ENCODE data around the gene PAPPA.

DNA sequence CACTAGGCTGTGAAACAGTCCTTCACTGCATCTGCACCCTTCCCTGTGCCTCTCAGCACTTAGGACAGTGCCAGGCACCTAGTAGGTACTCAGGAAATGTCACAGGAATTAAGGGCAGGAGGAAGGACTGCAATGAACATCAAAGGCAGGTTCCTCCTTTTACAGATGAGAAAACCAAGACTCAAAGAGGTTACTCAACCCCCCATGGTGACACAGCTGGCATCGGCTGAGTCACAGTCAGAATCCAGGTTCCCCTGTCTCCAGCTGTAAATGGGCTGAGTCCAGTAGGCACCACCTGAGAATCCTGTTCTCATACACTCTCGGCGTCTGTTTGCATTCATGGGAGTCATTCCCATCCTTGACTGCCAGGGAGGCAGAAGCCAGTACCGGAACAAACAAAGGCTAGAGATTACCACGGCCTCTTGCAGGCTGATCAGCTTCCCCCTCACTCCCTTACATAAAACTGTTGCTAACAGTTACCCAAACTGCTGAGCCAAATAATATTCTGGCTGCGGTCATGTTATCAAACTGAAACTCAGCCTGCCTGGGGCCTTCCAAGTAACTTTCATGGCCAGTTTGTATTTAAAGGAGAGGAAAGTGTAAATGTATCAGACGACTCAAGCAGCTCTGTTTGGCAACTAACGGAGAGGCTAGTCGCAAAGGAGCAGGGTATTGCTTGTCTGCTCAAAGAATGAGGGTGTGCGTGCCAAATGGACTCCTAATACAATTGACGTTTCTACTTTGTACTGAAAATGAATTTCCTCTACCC, 201.7 kb downstream of the PAPPA start:
- no peak for TF ChIP-seq EP300 (conservative IDR thresholded peaks at IDR 0.05; ENCODE audit: poor library complexity, severe bottlenecking)
- TF ChIP-seq, protein P1, sequence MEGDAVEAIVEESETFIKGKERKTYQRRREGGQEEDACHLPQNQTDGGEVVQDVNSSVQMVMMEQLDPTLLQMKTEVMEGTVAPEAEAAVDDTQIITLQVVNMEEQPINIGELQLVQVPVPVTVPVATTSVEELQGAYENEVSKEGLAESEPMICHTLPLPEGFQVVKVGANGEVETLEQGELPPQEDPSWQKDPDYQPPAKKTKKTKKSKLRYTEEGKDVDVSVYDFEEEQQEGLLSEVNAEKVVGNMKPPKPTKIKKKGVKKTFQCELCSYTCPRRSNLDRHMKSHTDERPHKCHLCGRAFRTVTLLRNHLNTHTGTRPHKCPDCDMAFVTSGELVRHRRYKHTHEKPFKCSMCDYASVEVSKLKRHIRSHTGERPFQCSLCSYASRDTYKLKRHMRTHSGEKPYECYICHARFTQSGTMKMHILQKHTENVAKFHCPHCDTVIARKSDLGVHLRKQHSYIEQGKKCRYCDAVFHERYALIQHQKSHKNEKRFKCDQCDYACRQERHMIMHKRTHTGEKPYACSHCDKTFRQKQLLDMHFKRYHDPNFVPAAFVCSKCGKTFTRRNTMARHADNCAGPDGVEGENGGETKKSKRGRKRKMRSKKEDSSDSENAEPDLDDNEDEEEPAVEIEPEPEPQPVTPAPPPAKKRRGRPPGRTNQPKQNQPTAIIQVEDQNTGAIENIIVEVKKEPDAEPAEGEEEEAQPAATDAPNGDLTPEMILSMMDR (IDR thresholded peaks at IDR 0.05; ENCODE audit: poor library complexity, severe bottlenecking), result no peak
